IMR-90 (cell line): ENCODE data around the gene PSMA6. TPM values are rescaled to one million over a fixed set of nuclear protein-coding genes. Genes with fewer than 3 reads are reported as not detected.
"Not testable (repeated sequence)": the region's sequence is repeated elsewhere in the genome, so short reads cannot be mapped to it uniquely, and the experiment has no call there.

Source experiments
- ATAC-seq: fragments of 200-7000 bp; cut with Tn5 transposase; 2 replicates; pipeline ENCODE4 v1.9.1; 2020; ENCODE audit warnings: low read depth, mild to moderate bottlenecking, moderate library complexity
- BruUV-seq: library from RNA; stranded (reverse); fragments of 400-500 nt; replicated peaks from 2 replicates; lab custom pipeline; 2021; lab: Mats Ljungman, UMichigan
- CTCF ChIA-PET: fragments of 300-600 bp; formaldehyde crosslinking; extraction: SDS; loops from one replicate; lab custom pipeline; 2021; ENCODE audit warnings: antibody characterized with exemption; lab: Yijun Ruan, JAX
- POLR2A ChIA-PET: fragments of 300-600 bp; sonication (Branson Sonifier 250); formaldehyde crosslinking; loops from one replicate; lab custom pipeline; 2022; ENCODE audit warnings: antibody characterized with exemption; ENCODE audit not compliant: unreplicated experiment; lab: Charles Lee
- DNase-seq: peaks from one replicate; pipeline ENCODE4 v3.0.0; 2013
- H2AFZ ChIP-seq: replicated peaks from 2 replicates; pipeline ENCODE3; 2013; ENCODE audit warnings: low read length, mild to moderate bottlenecking; ENCODE audit not compliant: poor library complexity
- H2AK5ac ChIP-seq: 2 replicates; pipeline ENCODE4 v1.6.1; 2013; ENCODE audit warnings: low read depth, low read length, inconsistent platforms
- H2AK9ac ChIP-seq: replicated peaks from 2 replicates; pipeline ENCODE3; 2013; ENCODE audit warnings: mild to moderate bottlenecking, low read depth, low read length, moderate library complexity; ENCODE audit not compliant: poor library complexity
- H2BK120ac ChIP-seq: 2 replicates; pipeline ENCODE4 v1.6.1; 2013; ENCODE audit warnings: low read depth, low read length, inconsistent platforms
- H2BK15ac ChIP-seq: 3 replicates; pipeline ENCODE4 v1.6.1; 2013; ENCODE audit warnings: low read depth, low read length, inconsistent platforms
- H2BK20ac ChIP-seq: 2 replicates; pipeline ENCODE4 v1.6.1; 2013; ENCODE audit warnings: low read depth, mild to moderate bottlenecking, inconsistent platforms, low read length, moderate library complexity
- H2BK5ac ChIP-seq: 2 replicates; pipeline ENCODE4 v1.6.1; 2013; ENCODE audit warnings: mild to moderate bottlenecking, low read depth, low read length, inconsistent platforms; ENCODE audit not compliant: poor library complexity, severe bottlenecking
- H3K14ac ChIP-seq: replicated peaks from 2 replicates; pipeline ENCODE4 v1.6.1; 2013; ENCODE audit warnings: low read depth, low read length, inconsistent platforms
- H3K18ac ChIP-seq: 2 replicates; pipeline ENCODE4 v1.6.1; 2013; ENCODE audit warnings: low read depth, low read length, control low read depth
- H3K23ac ChIP-seq: 2 replicates; pipeline ENCODE4 v1.6.1; 2013; ENCODE audit warnings: low read depth, low read length, inconsistent platforms
- H3K27ac ChIP-seq: 2 replicates; pipeline ENCODE4 v1.5.1; 2013; ENCODE audit warnings: mild to moderate bottlenecking, control low read depth, low read length; ENCODE audit not compliant: insufficient read depth
- H3K27me3 ChIP-seq: 2 replicates; pipeline ENCODE4 v1.6.1; 2013; ENCODE audit warnings: low read length; ENCODE audit not compliant: control insufficient read depth, insufficient read depth
- H3K36me3 ChIP-seq: 2 replicates; pipeline ENCODE4 v1.6.1; 2013; ENCODE audit warnings: low read length, mixed read lengths; ENCODE audit not compliant: control insufficient read depth, insufficient read depth
- H3K4ac ChIP-seq: 2 replicates; pipeline ENCODE4 v1.6.1; 2013; ENCODE audit warnings: low read depth, low read length, inconsistent platforms
- H3K4me1 ChIP-seq: 2 replicates; pipeline ENCODE4 v1.6.1; 2013; ENCODE audit warnings: low read length, mixed read lengths; ENCODE audit not compliant: control insufficient read depth, insufficient read depth
- H3K4me2 ChIP-seq: 2 replicates; pipeline ENCODE4 v1.6.1; 2013; ENCODE audit warnings: low read depth, mild to moderate bottlenecking, control low read depth, low read length, moderate library complexity
- H3K4me3 ChIP-seq: 2 replicates; pipeline ENCODE4 v1.5.1; 2013; ENCODE audit warnings: low read depth, mild to moderate bottlenecking, control low read depth, low read length, moderate library complexity; ENCODE audit not compliant: insufficient read depth
- H3K56ac ChIP-seq: 2 replicates; pipeline ENCODE4 v1.6.1; 2013; ENCODE audit warnings: low read length, inconsistent platforms; ENCODE audit not compliant: insufficient read depth; ENCODE audit errors: extremely low read depth
- H3K79me1 ChIP-seq, 2 experiments: 2 replicates each; pipeline ENCODE4 v1.6.1; 2013; ENCODE audit warnings: low read length in 2 of 2, inconsistent platforms in 1 of 2, low read depth in 1 of 2
- H3K9ac ChIP-seq: 2 replicates; pipeline ENCODE4 v1.6.1; 2013; ENCODE audit warnings: low read depth, low read length, control low read depth
- H3K9me1 ChIP-seq: 2 replicates; pipeline ENCODE4 v1.6.1; 2013; ENCODE audit warnings: low read length, inconsistent platforms; ENCODE audit not compliant: insufficient read depth
- H3K9me3 ChIP-seq: 2 replicates; pipeline ENCODE4 v1.6.1; 2013; ENCODE audit warnings: low read length; ENCODE audit not compliant: control insufficient read depth, insufficient read depth
- H4K20me1 ChIP-seq: 2 replicates; pipeline ENCODE4 v1.6.1; 2013; ENCODE audit warnings: low read length, inconsistent platforms; ENCODE audit not compliant: insufficient read depth
- H4K5ac ChIP-seq: 2 replicates; pipeline ENCODE4 v1.6.1; 2013; ENCODE audit warnings: mild to moderate bottlenecking, low read depth, low read length, control low read depth
- H4K8ac ChIP-seq, 2 experiments: 2 replicates each; pipeline ENCODE4 v1.6.1; 2013; ENCODE audit warnings: low read depth in 2 of 2, low read length in 2 of 2, control low read depth in 1 of 2, inconsistent platforms in 1 of 2
- H4K91ac ChIP-seq: 2 replicates; pipeline ENCODE4 v1.6.1; 2013; ENCODE audit warnings: low read depth, low read length, inconsistent platforms; ENCODE audit not compliant: insufficient read depth
- WGBS, 2 experiments: methylation state at CpG; one replicate each; pipeline versions ENCODE4 v1.1.5 to v1.1.7; 2013; ENCODE audit warnings: missing lambda C conversion rate in 2 of 2; ENCODE audit not compliant: insufficient read length in 1 of 2; ENCODE audit errors: extremely low coverage in 2 of 2; 5-methylcytosine and 5-hydroxymethylcytosine counted together
- dilution Hi-C: fragments of 300-500 bp; cut with HindIII; formaldehyde crosslinking; loops from one replicate; pipeline ENCODE4 v1.14.3; 2018; ENCODE audit warnings: low sequenced_read_pairs; ENCODE audit not compliant: unreplicated experiment
- in situ Hi-C: fragments of 300-500 bp; cut with MboI; formaldehyde crosslinking; loops from 3 replicates; pipeline ENCODE4 v1.14.3; 2019; ENCODE audit warnings: low sequenced_read_pairs, inconsistent platforms, mixed read lengths
- intact Hi-C: fragments of 100-400 bp; cut with micrococcal nuclease; formaldehyde crosslinking; loops from 2 replicates; pipeline ENCODE4 v1.10.0; 2022
- polyA plus RNA-seq, 3 experiments: library from polyadenylated mRNA; depleted of rRNA; stranded (reverse); fragments of >200 nt; gene quantifications; 2 replicates each; pipeline ENCODE4 v1.2.3, GENCODE V29; 2012; ENCODE audit warnings: low replicate concordance in 1 of 3
- total RNA-seq: library from RNA; depleted of rRNA; stranded (reverse); fragments of >200 nt; gene quantifications from 2 replicates; pipeline ENCODE4 v1.2.3, GENCODE V29; 2012

Gene PSMA6
- total and polyA plus RNA-seq, 2 of the 4 experiments (the other 2 are of a cell fraction), result 184 to 530 TPM

- CTCF ChIA-PET, H2BK20ac ChIP-seq, H3K23ac ChIP-seq, H3K9me1 ChIP-seq, H4K20me1 ChIP-seq, H3K27ac ChIP-seq, H2AK5ac ChIP-seq, H3K56ac ChIP-seq, POLR2A ChIA-PET, DNase-seq, H2BK120ac ChIP-seq, H2BK5ac ChIP-seq, H3K14ac ChIP-seq, H3K4ac ChIP-seq, H3K4me3 ChIP-seq, H3K9me3 ChIP-seq, H3K9ac ChIP-seq, BruUV-seq, H3K4me2 ChIP-seq, H4K5ac ChIP-seq, H3K4me1 ChIP-seq, H3K18ac ChIP-seq, H3K79me1 ChIP-seq, H3K27me3 ChIP-seq, H2BK15ac ChIP-seq, H4K91ac ChIP-seq, H2AK9ac ChIP-seq, dilution Hi-C loops, H3K36me3 ChIP-seq, ATAC-seq, intact Hi-C loops, H4K8ac ChIP-seq, H2AFZ ChIP-seq, in situ Hi-C loops: not testable (repeated sequence)
- 100% methylated on average over 1 of the region's 7 CpGs; no CpG with 5 or more reads in 1 of the 2 experiments for WGBS, 2 experiments
Observed at GRCh38 chr14:35254034-35254622, 38.1 kb upstream of the PSMA6 start.
